GM19463 (cell line): ENCODE results near the gene PAX2.

ENCODE experiments used
- ATAC-seq: cut with Tn5 transposase; IDR thresholded peaks from one replicate; pipeline ENCODE4 v1.9.1; 2021; ENCODE audit warnings: mild to moderate bottlenecking, moderate library complexity; ENCODE audit not compliant: unreplicated experiment

Gene PAX2

GRCh38 chr10:100749309-100750217 lies 4.2 kb downstream of the PAX2 start:
- no peak for ATAC-seq

- ATAC-seq = no peak
These were observed 5.2 kb downstream of the PAX2 start for GRCh38 chr10:100750291-100751210.

- no peak for ATAC-seq
These were observed 6.0 kb downstream of the PAX2 start for GRCh38 chr10:100751211-100751933.

GRCh38 chr10:100755821-100756220 lies 10.4 kb downstream of the PAX2 start:
- ATAC-seq = no peak

GRCh38 chr10:100759331-100759730 lies 13.9 kb downstream of the PAX2 start:
- no peak for ATAC-seq

GRCh38 chr10:100760726-100761125 lies 15.3 kb downstream of the PAX2 start:
- ATAC-seq = no peak

GRCh38 chr10:100761191-100761590 lies 15.8 kb downstream of the PAX2 start:
- no peak for ATAC-seq

- no peak for ATAC-seq
These were observed 17.8 kb downstream of the PAX2 start for GRCh38 chr10:100763043-100763747.

GRCh38 chr10:100766693-100767421 lies 21.5 kb downstream of the PAX2 start:
- ATAC-seq = no peak

GRCh38 chr10:100767422-100767775 lies 22.0 kb downstream of the PAX2 start:
- ATAC-seq = no peak

- no peak for ATAC-seq
These were observed 24.1 kb downstream of the PAX2 start for GRCh38 chr10:100769481-100769880.

- ATAC-seq = no peak
These were observed 28.3 kb downstream of the PAX2 start for GRCh38 chr10:100773646-100774045.

- no peak for ATAC-seq
These were observed 28.8 kb downstream of the PAX2 start for GRCh38 chr10:100774223-100774622.

GRCh38 chr10:100774876-100775275 lies 29.5 kb downstream of the PAX2 start:
- ATAC-seq = no peak

- no peak for ATAC-seq
These were observed 30.0 kb downstream of the PAX2 start for GRCh38 chr10:100775386-100775785.

GRCh38 chr10:100775871-100776270 lies 30.5 kb downstream of the PAX2 start:
- ATAC-seq = no peak

GRCh38 chr10:100776671-100777070 lies 31.3 kb downstream of the PAX2 start:
- no peak for ATAC-seq

GRCh38 chr10:100779329-100779728 lies 33.9 kb downstream of the PAX2 start:
- no peak for ATAC-seq

- ATAC-seq = no peak
These were observed 34.9 kb downstream of the PAX2 start for GRCh38 chr10:100780324-100780723.

GRCh38 chr10:100781145-100781665 lies 35.8 kb downstream of the PAX2 start:
- ATAC-seq = no peak
